Stomach (tissue), 4 donors: Measurements from ENCODE around the gene CYP4F2.
"Not testable (repeated sequence)": the region's sequence is repeated elsewhere in the genome, so short reads cannot be mapped to it uniquely, and the experiment has no call there.

Source experiments
- CTCF ChIP-seq, 7 experiments: fragments of 450-650 bp in 4 of 7; fragments of 200-600 bp in 3 of 7; sonication (generic) in 3 of 7; IDR thresholded peaks; one replicate each; pipeline ENCODE4 v1.5.1; 2016 to 2019; ENCODE audit warnings: antibody characterized with exemption in 7 of 7, control low read depth in 2 of 7, mild to moderate bottlenecking in 1 of 7
- POLR2A ChIP-seq, 4 donors: fragments of 450-650 bp; IDR thresholded peaks; one replicate each; pipeline ENCODE4 v1.6.1; 2016; ENCODE audit warnings: antibody characterized with exemption in 4 of 4, control low read depth in 2 of 4, mild to moderate bottlenecking in 1 of 4, moderate library complexity in 1 of 4

GRCh38 chr19:15828611-15829305 lies 69.1 kb downstream of the CYP4F2 start:
- TF ChIP-seq CTCF, POLR2A (IDR thresholded peaks at IDR 0.05): not testable (repeated sequence)
